ENCODE measurements around the gene ST7.

The ST7 gene

GRCh38 chr7:117165656-117166055, 212.4 kb downstream of the ST7 start:
- no peak overlapping the region for H3K4me3 ChIP-seq (ENCODE audit: control insufficient read depth, low read depth, low read length)
- TF ChIP-seq, protein P1, sequence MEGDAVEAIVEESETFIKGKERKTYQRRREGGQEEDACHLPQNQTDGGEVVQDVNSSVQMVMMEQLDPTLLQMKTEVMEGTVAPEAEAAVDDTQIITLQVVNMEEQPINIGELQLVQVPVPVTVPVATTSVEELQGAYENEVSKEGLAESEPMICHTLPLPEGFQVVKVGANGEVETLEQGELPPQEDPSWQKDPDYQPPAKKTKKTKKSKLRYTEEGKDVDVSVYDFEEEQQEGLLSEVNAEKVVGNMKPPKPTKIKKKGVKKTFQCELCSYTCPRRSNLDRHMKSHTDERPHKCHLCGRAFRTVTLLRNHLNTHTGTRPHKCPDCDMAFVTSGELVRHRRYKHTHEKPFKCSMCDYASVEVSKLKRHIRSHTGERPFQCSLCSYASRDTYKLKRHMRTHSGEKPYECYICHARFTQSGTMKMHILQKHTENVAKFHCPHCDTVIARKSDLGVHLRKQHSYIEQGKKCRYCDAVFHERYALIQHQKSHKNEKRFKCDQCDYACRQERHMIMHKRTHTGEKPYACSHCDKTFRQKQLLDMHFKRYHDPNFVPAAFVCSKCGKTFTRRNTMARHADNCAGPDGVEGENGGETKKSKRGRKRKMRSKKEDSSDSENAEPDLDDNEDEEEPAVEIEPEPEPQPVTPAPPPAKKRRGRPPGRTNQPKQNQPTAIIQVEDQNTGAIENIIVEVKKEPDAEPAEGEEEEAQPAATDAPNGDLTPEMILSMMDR (conservative IDR thresholded peaks at IDR 0.05; ENCODE audit: control insufficient read depth, insufficient read depth, low read depth, low read length) = no peak
- DNase-seq (ENCODE audit: low read depth) = no peak

DNA sequence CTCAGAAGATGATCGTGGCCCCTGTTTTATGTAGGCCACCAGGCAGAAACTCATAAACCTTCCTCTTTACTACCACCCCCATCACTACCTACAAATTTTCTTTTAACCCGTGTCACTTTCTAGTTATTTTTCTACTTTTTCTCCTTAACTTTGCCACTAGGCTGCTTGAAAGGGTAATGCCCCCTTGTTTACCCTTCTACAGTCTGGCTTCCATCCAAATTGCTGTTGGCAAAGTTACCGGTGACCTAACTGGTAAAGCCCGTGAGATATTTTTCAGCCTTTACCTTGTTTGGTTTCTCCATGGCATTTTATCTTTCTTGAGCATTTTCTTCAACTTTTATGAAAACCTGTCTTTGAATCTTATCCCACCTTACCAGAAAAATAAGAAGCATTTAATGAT, 216.6 kb downstream of the ST7 start:
- H3K4me3 ChIP-seq (ENCODE audit: control insufficient read depth, low read depth, low read length) = no peak overlapping the region
- DNase-seq (ENCODE audit: low read depth) = no peak
- TF ChIP-seq, protein P1 (conservative IDR thresholded peaks at IDR 0.05; ENCODE audit: control insufficient read depth, insufficient read depth, low read depth, low read length) = no peak

GRCh38 chr7:117171106-117171505, 217.8 kb downstream of the ST7 start:
- TF ChIP-seq, protein P1 (conservative IDR thresholded peaks at IDR 0.05; ENCODE audit: control insufficient read depth, insufficient read depth, low read depth, low read length) = no peak
- no peak overlapping the region for H3K4me3 ChIP-seq (ENCODE audit: control insufficient read depth, low read depth, low read length)
- DNase-seq (ENCODE audit: low read depth) = no peak

- no peak for DNase-seq (ENCODE audit: low read depth)
- TF ChIP-seq, protein P1 (conservative IDR thresholded peaks at IDR 0.05; ENCODE audit: control insufficient read depth, insufficient read depth, low read depth, low read length) = no peak
- no peak overlapping the region for H3K4me3 ChIP-seq (ENCODE audit: control insufficient read depth, low read depth, low read length)
Measured at GRCh38 chr7:117172283-117172682, 219.0 kb downstream of the ST7 start.

GRCh38 chr7:117173035-117173770, 219.9 kb downstream of the ST7 start:
- peak; percentile 7 for DNase-seq (ENCODE audit: low read depth)
- no peak overlapping the region for H3K4me3 ChIP-seq (ENCODE audit: control insufficient read depth, low read depth, low read length)

GRCh38 chr7:117176206-117176605, 222.9 kb downstream of the ST7 start:
- no peak overlapping the region for H3K4me3 ChIP-seq (ENCODE audit: control insufficient read depth, low read depth, low read length)
- TF ChIP-seq, protein P1 (conservative IDR thresholded peaks at IDR 0.05; ENCODE audit: control insufficient read depth, insufficient read depth, low read depth, low read length) = no peak
- DNase-seq (ENCODE audit: low read depth) = no peak

More at GRCh38 chr7:117173035-117173770, 219.9 kb downstream of the ST7 start:
- TF ChIP-seq, protein P1 (conservative IDR thresholded peaks at IDR 0.05; ENCODE audit: control insufficient read depth, insufficient read depth, low read depth, low read length) = no peak
